Right lobe of liver (tissue), 6 donors: ENCODE results near the gene ARHGEF16. TPM values are rescaled to one million over a fixed set of nuclear protein-coding genes. Genes with fewer than 3 reads are reported as not detected.

Experiments
- ATAC-seq, 4 donors: fragments of 200-7000 bp; cut with Tn5 transposase; one replicate each; pipeline ENCODE4 v1.9.1; 2020; ENCODE audit warnings: mild to moderate bottlenecking in 4 of 4, moderate library complexity in 4 of 4
- DNase-seq, 3 donors: peaks; one replicate each; pipeline ENCODE4 v3.0.0-alpha.2; 2020
- H3K27ac ChIP-seq, 3 donors: fragments of 200-600 bp; one replicate each; pipeline ENCODE4 v1.8.0; 2022
- H3K27me3 ChIP-seq, 2 donors: fragments of 200-600 bp; one replicate each; pipeline ENCODE4 v1.8.0; 2022
- H3K36me3 ChIP-seq, 4 donors: fragments of 200-600 bp; sonication (generic) in 1 of 4; one replicate each; pipeline versions ENCODE4 v1.5.1 to v1.8.0; 2017 to 2022; ENCODE audit warnings: control low read depth in 1 of 4
- H3K4me1 ChIP-seq, 4 donors: fragments of 200-600 bp; sonication (generic) in 1 of 4; one replicate each; pipeline versions ENCODE4 v1.5.1 to v1.8.0; 2017 to 2022; ENCODE audit warnings: control low read depth in 1 of 4
- H3K4me3 ChIP-seq, 3 donors: fragments of 200-600 bp; one replicate each; pipeline ENCODE4 v1.8.0; 2022
- H3K9me3 ChIP-seq, 4 donors: fragments of 200-600 bp; sonication (generic) in 1 of 4; one replicate each; pipeline versions ENCODE4 v1.5.1 to v1.8.0; 2017 to 2022; ENCODE audit warnings: control low read depth in 1 of 4
- POLR2A ChIP-seq: fragments of 450-650 bp; IDR thresholded peaks from one replicate; pipeline ENCODE4 v1.6.1; 2017; ENCODE audit warnings: antibody characterized with exemption, mild to moderate bottlenecking
- WGBS: methylation state at CpG from one replicate; pipeline ENCODE4 v1.1.6; 2018; ENCODE audit warnings: low coverage, low lambda C conversion rate; ENCODE audit not compliant: insufficient coverage; ENCODE audit errors: missing lambda C conversion rate; 5-methylcytosine and 5-hydroxymethylcytosine counted together
- intact Hi-C, 2 donors: fragments of 100-400 bp; cut with DNase I; formaldehyde crosslinking; loops; one replicate each; pipeline versions ENCODE4 v1.11.2 to v1.14.1; 2022
- total RNA-seq, 6 experiments: library from RNA; depleted of rRNA in 2 of 6; stranded (reverse); fragments of >200 nt in 2 of 6; fragmentation: NEBNext Ultra II Directional in 3 of 6; extraction: Animal tissue kit (Norgen Biotek cat#: 25700) in 3 of 6; gene quantifications; one replicate each; pipeline versions ENCODE4 v1.1.0 to v1.2.4, GENCODE V29; 2016 to 2023
- TF ChIP-seq, protein P1 (sequence below), 4 donors: fragments of 200-600 bp in 3 of 4; fragments of 450-650 bp in 1 of 4; IDR thresholded peaks; one replicate each; pipeline versions ENCODE4 v1.5.1 to v1.8.0; 2016 to 2022; ENCODE audit warnings: antibody characterized with exemption in 4 of 4, mild to moderate bottlenecking in 2 of 4
- donor health status: DM: no; HTN: yes; CAD: no.
- donor health status: DM: no; HTN: no; CAD: no.
- donor health status: DM: no; HTN: no; CAD: no.
- donor health status: DM: no; HTN: yes; CAD: no.
- donor health status: DM: no; HTN: yes; CAD: no.

The ARHGEF16 gene
- total RNA-seq, 6 experiments from 2014 or later, result 2.1 to 16.3 (median 7.5) TPM

DNA sequence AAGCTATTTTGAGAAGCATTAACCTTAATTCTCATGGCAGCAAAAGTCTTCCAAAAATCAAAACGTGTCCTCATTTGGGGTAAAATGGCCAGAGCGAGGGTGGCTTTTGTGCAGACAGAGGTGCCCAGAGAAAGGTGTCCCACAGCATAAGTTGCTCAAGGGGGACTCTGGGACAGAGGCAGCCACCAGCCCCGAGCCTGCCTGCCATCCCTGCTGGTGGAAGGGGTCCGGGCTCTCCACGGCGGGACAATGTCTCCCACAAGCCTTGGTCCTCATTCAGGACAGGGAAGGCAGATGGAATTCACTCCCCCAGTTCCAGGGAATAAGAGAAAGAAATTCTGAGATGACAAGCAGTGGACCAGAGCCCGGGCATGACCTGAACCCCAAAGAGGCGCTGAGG, 12.6 kb upstream of the ARHGEF16 start:
- no peak for ATAC-seq
- H3K27ac ChIP-seq, result no peak overlapping the region
- 48% methylated on average over 2 of the region's 8 CpGs for WGBS
- no peaks in the 10 kb centered on the region for H3K4me1 ChIP-seq
- no peaks in the 10 kb centered on the region for H3K9me3 ChIP-seq
- no peaks in the 10 kb centered on the region for H3K27me3 ChIP-seq
- DNase-seq, result peak in 1 of 3 donors; percentile 5
- intact Hi-C loops, result no loop called here
- TF ChIP-seq POLR2A, result no peak
- TF ChIP-seq, protein P1, sequence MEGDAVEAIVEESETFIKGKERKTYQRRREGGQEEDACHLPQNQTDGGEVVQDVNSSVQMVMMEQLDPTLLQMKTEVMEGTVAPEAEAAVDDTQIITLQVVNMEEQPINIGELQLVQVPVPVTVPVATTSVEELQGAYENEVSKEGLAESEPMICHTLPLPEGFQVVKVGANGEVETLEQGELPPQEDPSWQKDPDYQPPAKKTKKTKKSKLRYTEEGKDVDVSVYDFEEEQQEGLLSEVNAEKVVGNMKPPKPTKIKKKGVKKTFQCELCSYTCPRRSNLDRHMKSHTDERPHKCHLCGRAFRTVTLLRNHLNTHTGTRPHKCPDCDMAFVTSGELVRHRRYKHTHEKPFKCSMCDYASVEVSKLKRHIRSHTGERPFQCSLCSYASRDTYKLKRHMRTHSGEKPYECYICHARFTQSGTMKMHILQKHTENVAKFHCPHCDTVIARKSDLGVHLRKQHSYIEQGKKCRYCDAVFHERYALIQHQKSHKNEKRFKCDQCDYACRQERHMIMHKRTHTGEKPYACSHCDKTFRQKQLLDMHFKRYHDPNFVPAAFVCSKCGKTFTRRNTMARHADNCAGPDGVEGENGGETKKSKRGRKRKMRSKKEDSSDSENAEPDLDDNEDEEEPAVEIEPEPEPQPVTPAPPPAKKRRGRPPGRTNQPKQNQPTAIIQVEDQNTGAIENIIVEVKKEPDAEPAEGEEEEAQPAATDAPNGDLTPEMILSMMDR (IDR thresholded peaks at IDR 0.05), result no peak
- H3K36me3 ChIP-seq, result no peaks in the 10 kb centered on the region
- no peak overlapping the region for H3K4me3 ChIP-seq

DNA sequence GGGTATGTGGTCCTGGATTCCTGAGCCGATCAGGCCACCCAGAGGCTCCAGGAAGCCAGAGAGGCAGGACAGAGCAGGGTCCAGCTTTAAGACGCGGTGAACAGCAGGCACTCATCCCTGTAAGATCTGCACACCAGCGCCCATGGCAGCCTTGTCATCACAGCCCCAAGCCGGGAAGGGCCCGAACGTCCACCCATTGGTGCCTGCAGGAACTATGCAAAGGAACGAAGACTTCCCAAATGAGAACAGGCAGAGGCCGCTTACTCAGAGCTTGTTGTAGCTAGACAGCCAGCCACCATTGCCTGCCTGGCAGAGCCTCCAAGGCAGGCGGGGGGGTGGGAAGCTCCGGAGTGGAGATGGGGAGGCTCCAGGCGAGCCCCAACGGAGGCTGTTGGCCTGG, 12.1 kb upstream of the ARHGEF16 start:
- Histone ChIP-seq H3K27me3 (no peaks in the 10 kb centered on the region), H3K27ac (no peak overlapping the region), H3K4me1 (no peaks in the 10 kb centered on the region), H3K36me3 (no peaks in the 10 kb centered on the region), H3K9me3 (no peaks in the 10 kb centered on the region), H3K4me3 (no peak overlapping the region)
- DNase-seq (peak in 1 of 3 donors; percentile 7), ATAC-seq (no peak)
- intact Hi-C loops, result no loop called here
- TF ChIP-seq POLR2A, result no peak
- TF ChIP-seq, protein P1 (IDR thresholded peaks at IDR 0.05), result no peak
- WGBS, result 60% methylated on average over 1 of the region's 13 CpGs

DNA sequence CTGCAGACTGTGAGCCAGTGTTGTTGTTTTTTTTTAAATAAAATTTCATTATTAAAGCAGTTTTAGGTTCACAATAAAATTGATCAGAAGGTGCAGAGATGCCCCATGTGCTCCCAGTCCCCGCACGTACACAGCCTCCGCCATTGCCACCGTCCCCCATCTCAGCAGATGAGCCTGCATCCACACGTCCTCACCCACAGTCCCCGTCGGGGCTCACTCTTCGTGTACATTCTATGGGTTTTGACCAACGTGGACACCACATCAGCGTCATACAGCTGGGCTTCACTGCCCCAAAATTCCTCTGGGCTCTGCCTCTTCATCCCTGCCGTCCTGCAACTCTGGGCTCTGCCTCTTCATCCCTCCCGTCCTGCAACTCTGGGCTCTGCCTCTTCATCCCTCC, 11.6 kb upstream of the ARHGEF16 start:
- no peak for DNase-seq
- ATAC-seq, result no peak
- no peaks in the 10 kb centered on the region for H3K27me3 ChIP-seq
- TF ChIP-seq POLR2A, result no peak
- TF ChIP-seq, protein P1 (IDR thresholded peaks at IDR 0.05), result no peak
- H3K4me1 ChIP-seq, result no peaks in the 10 kb centered on the region
- 64% methylated on average over 11 of the region's 12 CpGs for WGBS
- H3K9me3 ChIP-seq, result no peaks in the 10 kb centered on the region
- H3K27ac ChIP-seq, result no peak overlapping the region
- H3K36me3 ChIP-seq, result no peaks in the 10 kb centered on the region
- intact Hi-C loops, result no loop called here
- H3K4me3 ChIP-seq, result no peak overlapping the region

DNA sequence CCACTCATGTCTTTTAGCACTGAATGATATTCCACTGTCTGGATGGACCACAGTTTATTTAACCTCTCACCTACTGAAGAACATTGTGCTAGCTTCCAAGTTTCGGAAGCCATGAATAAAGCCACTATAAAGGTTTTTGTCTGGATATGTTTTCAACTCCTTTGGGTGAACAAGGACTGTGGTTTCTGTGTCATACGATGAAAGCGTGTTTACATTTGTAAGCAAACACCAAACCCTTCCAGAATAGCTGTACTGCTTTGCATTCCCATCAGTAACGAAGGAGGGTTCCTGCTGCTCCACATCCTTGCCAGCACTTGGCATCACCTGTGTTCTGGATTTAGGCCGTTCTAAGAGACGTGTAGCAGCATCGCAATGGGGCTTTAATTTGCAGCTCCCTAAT, 10.7 kb upstream of the ARHGEF16 start:
- no peaks in the 10 kb centered on the region for H3K36me3 ChIP-seq
- ATAC-seq (no peak), DNase-seq (no peak)
- no peaks in the 10 kb centered on the region for H3K9me3 ChIP-seq
- no peak overlapping the region for H3K27ac ChIP-seq
- no peak for TF ChIP-seq POLR2A
- TF ChIP-seq, protein P1 (IDR thresholded peaks at IDR 0.05), result no peak
- H3K27me3 ChIP-seq, result no peaks in the 10 kb centered on the region
- WGBS, result 73% methylated on average over 7 of the region's 7 CpGs
- intact Hi-C loops, result no loop called here
- H3K4me3 ChIP-seq, result no peak overlapping the region
- no peaks in the 10 kb centered on the region for H3K4me1 ChIP-seq

DNA sequence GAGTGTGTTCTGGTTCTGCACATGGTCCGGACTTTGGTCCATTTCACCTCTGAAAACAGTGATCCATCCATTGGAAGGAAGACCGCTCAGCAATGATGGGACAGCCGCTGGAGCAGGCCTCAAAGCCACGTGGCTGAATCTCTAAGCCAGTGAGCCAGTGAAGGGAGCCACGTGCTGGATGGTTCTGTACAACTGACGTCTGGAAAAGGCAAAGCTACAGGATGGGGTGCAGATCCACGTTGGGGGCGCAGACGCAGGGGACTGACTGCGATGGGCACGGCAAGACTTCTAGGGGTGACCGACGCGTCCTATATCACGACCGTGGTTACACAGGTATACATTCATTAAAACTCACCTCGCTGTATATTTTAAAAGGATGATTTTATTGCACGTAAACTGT, 10.2 kb upstream of the ARHGEF16 start:
- H3K4me1 ChIP-seq, result no peaks in the 10 kb centered on the region
- ATAC-seq (no peak), DNase-seq (peak in 1 of 3 donors; percentile 3)
- no peaks in the 10 kb centered on the region for H3K36me3 ChIP-seq
- intact Hi-C loops, result no loop called here
- no peak for TF ChIP-seq POLR2A
- TF ChIP-seq, protein P1 (IDR thresholded peaks at IDR 0.05), result no peak
- H3K27me3 ChIP-seq, result no peaks in the 10 kb centered on the region
- WGBS, result 75% methylated on average over 6 of the region's 18 CpGs
- H3K4me3 ChIP-seq, result no peak overlapping the region
- no peaks in the 10 kb centered on the region for H3K9me3 ChIP-seq
- no peak overlapping the region for H3K27ac ChIP-seq
